A549 (cell line): ENCODE data around the gene GRIN2C.

Experiments used
- CEBPB ChIP-seq, 2 experiments: fragments of >200 bp in 1 of 2; sonication (Bioruptor Twin) in 1 of 2; formaldehyde crosslinking in 1 of 2; IDR thresholded peaks; 2 replicates each; pipeline ENCODE4 v1.6.1; 2012 to 2016
- CHD2 ChIP-seq: fragments of 150-350 bp; IDR thresholded peaks from 2 replicates; pipeline ENCODE4 v1.6.1; 2014; ENCODE audit warnings: low read length; ENCODE audit not compliant: partially characterized antibody
- EP300 ChIP-seq, 2 experiments: fragments of >200 bp; sonication (Bioruptor Twin); formaldehyde crosslinking; IDR thresholded peaks; 2 replicates in 1 of 2; 3 replicates in 1 of 2; pipeline ENCODE4 v1.6.1; 2016 to 2017
- GATA3 ChIP-seq: IDR thresholded peaks from 2 replicates; pipeline ENCODE4 v1.6.1; 2012; ENCODE audit warnings: borderline replicate concordance
- MAFK ChIP-seq: fragments of 450-650 bp; IDR thresholded peaks from 2 replicates; pipeline ENCODE4 v1.6.1; 2014; ENCODE audit not compliant: partially characterized antibody
- POLR2A ChIP-seq: IDR thresholded peaks from 2 replicates; pipeline ENCODE4 v1.6.1; 2012; ENCODE audit warnings: mild to moderate bottlenecking, low read length
- RAD21 ChIP-seq, 2 experiments: fragments of >200 bp in 1 of 2; sonication (Bioruptor Twin) in 1 of 2; formaldehyde crosslinking in 1 of 2; IDR thresholded peaks in 1 of 2; conservative IDR thresholded peaks in 1 of 2; 2 replicates in 1 of 2; 3 replicates in 1 of 2; pipeline ENCODE4 v1.6.1; 2012 to 2018; ENCODE audit warnings: inconsistent platforms in 1 of 2
- RCOR1 ChIP-seq: fragments of 150-350 bp; IDR thresholded peaks from 2 replicates; pipeline ENCODE4 v1.6.1; 2014; ENCODE audit warnings: antibody characterized with exemption, low read length, low read depth
- TF ChIP-seq, protein P1 (sequence below): fragments of 150-350 bp; IDR thresholded peaks from 2 replicates; pipeline ENCODE4 v1.6.1; 2014; ENCODE audit warnings: low read depth, mild to moderate bottlenecking, low read length
- TF ChIP-seq, protein P2 (sequence below): fragments of >200 bp; sonication (Bioruptor Twin); formaldehyde crosslinking; IDR thresholded peaks from 3 replicates; pipeline ENCODE4 v1.5.1; 2016
- TF ChIP-seq, protein P3 (sequence below): IDR thresholded peaks from 2 replicates; pipeline ENCODE4 v1.6.1; 2012
- TF ChIP-seq, protein P4 (sequence below): fragments of 450-650 bp; IDR thresholded peaks from 2 replicates; pipeline ENCODE4 v1.6.1; 2014; ENCODE audit warnings: antibody characterized with exemption
- TF ChIP-seq, protein P5 (sequence below): fragments of 200-600 bp; sonication (generic); IDR thresholded peaks from 2 replicates; pipeline ENCODE4 v1.6.1; 2016; ENCODE audit warnings: antibody characterized with exemption, mild to moderate bottlenecking, moderate library complexity

DNA sequence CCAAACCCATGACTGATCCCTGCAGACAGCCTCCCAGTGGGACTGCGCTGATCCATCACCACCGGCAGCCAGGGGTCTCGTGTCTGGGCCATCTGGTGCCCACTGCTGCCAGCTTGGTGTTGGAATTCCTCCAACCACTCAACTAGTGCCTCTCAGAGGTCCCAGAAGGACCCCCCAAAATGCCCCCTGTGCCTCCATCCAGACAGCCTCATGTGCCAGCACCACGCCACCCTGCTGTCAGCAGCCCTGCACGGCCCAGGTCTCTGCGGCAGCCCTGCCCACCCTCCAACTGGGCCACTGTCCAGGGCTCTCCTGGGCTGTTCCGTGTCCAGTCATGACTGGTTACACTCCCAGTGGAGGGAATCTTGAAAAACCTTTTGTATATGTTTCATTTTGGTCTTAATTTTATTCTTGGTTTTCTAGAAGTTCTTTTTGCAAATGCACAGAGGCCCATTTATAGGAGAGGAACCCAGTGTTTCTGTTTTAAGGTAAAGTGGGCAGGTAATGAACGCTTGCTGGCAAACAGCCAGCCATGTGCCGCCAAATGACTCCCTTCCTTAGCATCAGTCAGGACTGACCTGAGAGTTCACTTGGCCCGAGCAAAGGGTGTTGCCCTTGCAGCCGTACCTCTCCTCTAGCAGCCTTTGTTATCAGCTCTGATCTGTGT is 34.6 kb downstream of the GRIN2C start:
- TF ChIP-seq GATA3: no peak
- TF ChIP-seq, protein P1, sequence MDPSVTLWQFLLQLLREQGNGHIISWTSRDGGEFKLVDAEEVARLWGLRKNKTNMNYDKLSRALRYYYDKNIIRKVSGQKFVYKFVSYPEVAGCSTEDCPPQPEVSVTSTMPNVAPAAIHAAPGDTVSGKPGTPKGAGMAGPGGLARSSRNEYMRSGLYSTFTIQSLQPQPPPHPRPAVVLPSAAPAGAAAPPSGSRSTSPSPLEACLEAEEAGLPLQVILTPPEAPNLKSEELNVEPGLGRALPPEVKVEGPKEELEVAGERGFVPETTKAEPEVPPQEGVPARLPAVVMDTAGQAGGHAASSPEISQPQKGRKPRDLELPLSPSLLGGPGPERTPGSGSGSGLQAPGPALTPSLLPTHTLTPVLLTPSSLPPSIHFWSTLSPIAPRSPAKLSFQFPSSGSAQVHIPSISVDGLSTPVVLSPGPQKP: no peak
- TF ChIP-seq POLR2A: no peak
- TF ChIP-seq, protein P2, sequence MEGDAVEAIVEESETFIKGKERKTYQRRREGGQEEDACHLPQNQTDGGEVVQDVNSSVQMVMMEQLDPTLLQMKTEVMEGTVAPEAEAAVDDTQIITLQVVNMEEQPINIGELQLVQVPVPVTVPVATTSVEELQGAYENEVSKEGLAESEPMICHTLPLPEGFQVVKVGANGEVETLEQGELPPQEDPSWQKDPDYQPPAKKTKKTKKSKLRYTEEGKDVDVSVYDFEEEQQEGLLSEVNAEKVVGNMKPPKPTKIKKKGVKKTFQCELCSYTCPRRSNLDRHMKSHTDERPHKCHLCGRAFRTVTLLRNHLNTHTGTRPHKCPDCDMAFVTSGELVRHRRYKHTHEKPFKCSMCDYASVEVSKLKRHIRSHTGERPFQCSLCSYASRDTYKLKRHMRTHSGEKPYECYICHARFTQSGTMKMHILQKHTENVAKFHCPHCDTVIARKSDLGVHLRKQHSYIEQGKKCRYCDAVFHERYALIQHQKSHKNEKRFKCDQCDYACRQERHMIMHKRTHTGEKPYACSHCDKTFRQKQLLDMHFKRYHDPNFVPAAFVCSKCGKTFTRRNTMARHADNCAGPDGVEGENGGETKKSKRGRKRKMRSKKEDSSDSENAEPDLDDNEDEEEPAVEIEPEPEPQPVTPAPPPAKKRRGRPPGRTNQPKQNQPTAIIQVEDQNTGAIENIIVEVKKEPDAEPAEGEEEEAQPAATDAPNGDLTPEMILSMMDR: no peak
- TF ChIP-seq, protein P3, sequence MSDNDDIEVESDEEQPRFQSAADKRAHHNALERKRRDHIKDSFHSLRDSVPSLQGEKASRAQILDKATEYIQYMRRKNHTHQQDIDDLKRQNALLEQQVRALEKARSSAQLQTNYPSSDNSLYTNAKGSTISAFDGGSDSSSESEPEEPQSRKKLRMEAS: no peak
- TF ChIP-seq CHD2: no peak
- no peak for TF ChIP-seq RCOR1
- TF ChIP-seq EP300 (IDR thresholded peaks at IDR 0.05): no peak
- TF ChIP-seq CEBPB (IDR thresholded peaks at IDR 0.05): no peak
- no peak for TF ChIP-seq MAFK
- TF ChIP-seq, protein P4, sequence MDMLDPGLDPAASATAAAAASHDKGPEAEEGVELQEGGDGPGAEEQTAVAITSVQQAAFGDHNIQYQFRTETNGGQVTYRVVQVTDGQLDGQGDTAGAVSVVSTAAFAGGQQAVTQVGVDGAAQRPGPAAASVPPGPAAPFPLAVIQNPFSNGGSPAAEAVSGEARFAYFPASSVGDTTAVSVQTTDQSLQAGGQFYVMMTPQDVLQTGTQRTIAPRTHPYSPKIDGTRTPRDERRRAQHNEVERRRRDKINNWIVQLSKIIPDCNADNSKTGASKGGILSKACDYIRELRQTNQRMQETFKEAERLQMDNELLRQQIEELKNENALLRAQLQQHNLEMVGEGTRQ: no peak
- TF ChIP-seq, protein P5, sequence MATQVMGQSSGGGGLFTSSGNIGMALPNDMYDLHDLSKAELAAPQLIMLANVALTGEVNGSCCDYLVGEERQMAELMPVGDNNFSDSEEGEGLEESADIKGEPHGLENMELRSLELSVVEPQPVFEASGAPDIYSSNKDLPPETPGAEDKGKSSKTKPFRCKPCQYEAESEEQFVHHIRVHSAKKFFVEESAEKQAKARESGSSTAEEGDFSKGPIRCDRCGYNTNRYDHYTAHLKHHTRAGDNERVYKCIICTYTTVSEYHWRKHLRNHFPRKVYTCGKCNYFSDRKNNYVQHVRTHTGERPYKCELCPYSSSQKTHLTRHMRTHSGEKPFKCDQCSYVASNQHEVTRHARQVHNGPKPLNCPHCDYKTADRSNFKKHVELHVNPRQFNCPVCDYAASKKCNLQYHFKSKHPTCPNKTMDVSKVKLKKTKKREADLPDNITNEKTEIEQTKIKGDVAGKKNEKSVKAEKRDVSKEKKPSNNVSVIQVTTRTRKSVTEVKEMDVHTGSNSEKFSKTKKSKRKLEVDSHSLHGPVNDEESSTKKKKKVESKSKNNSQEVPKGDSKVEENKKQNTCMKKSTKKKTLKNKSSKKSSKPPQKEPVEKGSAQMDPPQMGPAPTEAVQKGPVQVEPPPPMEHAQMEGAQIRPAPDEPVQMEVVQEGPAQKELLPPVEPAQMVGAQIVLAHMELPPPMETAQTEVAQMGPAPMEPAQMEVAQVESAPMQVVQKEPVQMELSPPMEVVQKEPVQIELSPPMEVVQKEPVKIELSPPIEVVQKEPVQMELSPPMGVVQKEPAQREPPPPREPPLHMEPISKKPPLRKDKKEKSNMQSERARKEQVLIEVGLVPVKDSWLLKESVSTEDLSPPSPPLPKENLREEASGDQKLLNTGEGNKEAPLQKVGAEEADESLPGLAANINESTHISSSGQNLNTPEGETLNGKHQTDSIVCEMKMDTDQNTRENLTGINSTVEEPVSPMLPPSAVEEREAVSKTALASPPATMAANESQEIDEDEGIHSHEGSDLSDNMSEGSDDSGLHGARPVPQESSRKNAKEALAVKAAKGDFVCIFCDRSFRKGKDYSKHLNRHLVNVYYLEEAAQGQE: no peak
- no peak for TF ChIP-seq RAD21 (conservative IDR thresholded peaks at IDR 0.05 in 1 of 2, IDR thresholded peaks at IDR 0.05 in 1 of 2)
